Measurements from ENCODE around the gene GABBR2. TPM values are rescaled to one million over a fixed set of nuclear protein-coding genes. Genes with fewer than 3 reads are reported as not detected.
A peak's percentile ranks its signal among the peaks of the same experiment; 100 is the strongest.

Gene GABBR2
- total RNA-seq, 1 experiment from 2014 or later: 0.76 TPM

- H2AFZ ChIP-seq: no peak overlapping the region
- no peak overlapping the region for H3K4me3 ChIP-seq
- no peaks in the 10 kb centered on the region for H3K79me2 ChIP-seq (ENCODE audit: low read depth)
- no peak for TF ChIP-seq EZH2 (IDR thresholded peaks at IDR 0.05; ENCODE audit: low read depth)
- TF ChIP-seq CTCF (conservative IDR thresholded peaks at IDR 0.05): no peak
- ChIA-PET POLR2A (ENCODE audit: unreplicated experiment) (no interaction called here), CTCF (no interaction called here)
- peaks cover 16% of the 10 kb centered on the region for H3K4me1 ChIP-seq (replicated peaks; ENCODE audit: insufficient read depth)
- H3K36me3 ChIP-seq (ENCODE audit: low read depth): no peaks in the 10 kb centered on the region
- 0 out of 2 replicates have a peak, but pooled peaks cover 9% of the 10 kb centered on the region for H3F3A ChIP-seq (ENCODE audit: insufficient read depth, low read depth)
- H3K27ac ChIP-seq: no peak overlapping the region
- H3K4me2 ChIP-seq: no peak overlapping the region
- DNase-seq: no peak
- no peaks in the 10 kb centered on the region for H3K9me3 ChIP-seq (ENCODE audit: insufficient read depth, low read depth)
- no peaks in the 10 kb centered on the region for H4K20me1 ChIP-seq (ENCODE audit: insufficient read depth)
- H3K9me2 ChIP-seq (ENCODE audit: insufficient read depth): no peaks in the 10 kb centered on the region
- H3K27me3 ChIP-seq (ENCODE audit: insufficient read depth, low read depth): no peaks in the 10 kb centered on the region
- BruUV-seq (replicated peaks): no TSS peak
- intact Hi-C loops (cut with micrococcal nuclease; ENCODE audit: unreplicated experiment): no loop called here
Observed at GRCh38 chr9:98310752-98311392, 397.9 kb downstream of the GABBR2 start.

GRCh38 chr9:98306384-98307145 is 402.2 kb downstream of the GABBR2 start:
- H3K4me2 ChIP-seq: no peak overlapping the region
- ChIA-PET POLR2A (ENCODE audit: unreplicated experiment) (interaction anchor here (0.6 kb wide), 1 partner anchor 33 kb away, joined by 19 read pairs; no protein-coding TSS in a partner anchor), CTCF (interaction anchor here (0.5 kb wide), 1 partner anchor 483 kb away, joined by 5 read pairs; no protein-coding TSS in a partner anchor)
- TF ChIP-seq EZH2 (IDR thresholded peaks at IDR 0.05; ENCODE audit: low read depth): no peak
- no peak for TF ChIP-seq CTCF (conservative IDR thresholded peaks at IDR 0.05)
- H3K4me3 ChIP-seq: no peak overlapping the region
- intact Hi-C loops (cut with micrococcal nuclease; ENCODE audit: unreplicated experiment): no loop called here
- no peaks in the 10 kb centered on the region for H3K4me1 ChIP-seq (replicated peaks; ENCODE audit: insufficient read depth)
- no peaks in the 10 kb centered on the region for H3K9me3 ChIP-seq (ENCODE audit: insufficient read depth, low read depth)
- no peak overlapping the region for H3K27ac ChIP-seq
- H3K36me3 ChIP-seq (ENCODE audit: low read depth): no peaks in the 10 kb centered on the region
- H2AFZ ChIP-seq: no peak overlapping the region
- peak in 1 of 2 experiments; percentile 31 for DNase-seq
- H3K27me3 ChIP-seq (ENCODE audit: insufficient read depth, low read depth): no peaks in the 10 kb centered on the region
- BruUV-seq (replicated peaks): no TSS peak
- no peaks in the 10 kb centered on the region for H3F3A ChIP-seq (ENCODE audit: insufficient read depth, low read depth)
- no peaks in the 10 kb centered on the region for H3K79me2 ChIP-seq (ENCODE audit: low read depth)
- H3K9me2 ChIP-seq (ENCODE audit: insufficient read depth): no peaks in the 10 kb centered on the region
- no peaks in the 10 kb centered on the region for H4K20me1 ChIP-seq (ENCODE audit: insufficient read depth)

GRCh38 chr9:98304381-98304780 is 404.4 kb downstream of the GABBR2 start:
- no peak overlapping the region for H3K27ac ChIP-seq
- intact Hi-C loops (cut with micrococcal nuclease; ENCODE audit: unreplicated experiment): no loop called here
- POLR2A ChIA-PET (ENCODE audit: unreplicated experiment): no interaction called here
- no peaks in the 10 kb centered on the region for H3K27me3 ChIP-seq (ENCODE audit: insufficient read depth, low read depth)
- H2AFZ ChIP-seq: no peak overlapping the region
- H3K9me3 ChIP-seq (ENCODE audit: insufficient read depth, low read depth): no peaks in the 10 kb centered on the region
- H4K20me1 ChIP-seq (ENCODE audit: insufficient read depth): no peaks in the 10 kb centered on the region
- no peaks in the 10 kb centered on the region for H3K36me3 ChIP-seq (ENCODE audit: low read depth)
- no peak for DNase-seq
- TF ChIP-seq CTCF (conservative IDR thresholded peaks at IDR 0.05) (no peak), EZH2 (IDR thresholded peaks at IDR 0.05; ENCODE audit: low read depth) (no peak)
- CTCF ChIA-PET: no interaction called here
- H3K4me2 ChIP-seq: no peak overlapping the region
- H3K79me2 ChIP-seq (ENCODE audit: low read depth): no peaks in the 10 kb centered on the region
- H3K4me3 ChIP-seq: no peak overlapping the region
- H3F3A ChIP-seq (ENCODE audit: insufficient read depth, low read depth): no peaks in the 10 kb centered on the region
- no peaks in the 10 kb centered on the region for H3K4me1 ChIP-seq (replicated peaks; ENCODE audit: insufficient read depth)
- H3K9me2 ChIP-seq (ENCODE audit: insufficient read depth): no peaks in the 10 kb centered on the region
- no TSS peak for BruUV-seq (replicated peaks)
